ENCODE results near the gene GRM5.

The GRM5 gene

DNA sequence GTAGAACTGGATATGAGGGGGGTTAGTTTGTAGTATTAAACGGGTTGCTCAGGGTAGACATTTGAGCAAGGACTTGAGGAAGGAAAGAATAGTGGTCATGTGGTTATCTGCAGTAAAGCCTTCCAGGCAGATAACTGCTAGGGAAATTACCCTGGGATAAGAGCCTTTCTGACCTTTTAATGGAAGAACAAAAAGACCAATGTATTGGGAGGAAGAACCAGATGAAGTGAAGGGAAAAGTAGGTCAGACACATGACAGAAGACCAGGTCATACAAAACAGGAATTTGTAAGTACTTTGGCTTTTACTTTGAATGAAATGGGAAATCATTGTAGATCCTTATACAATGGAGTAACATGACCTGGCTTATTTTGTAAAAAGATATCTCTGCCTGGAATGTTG lies 486.3 kb downstream of the GRM5 start:
- TF ChIP-seq, protein P1, sequence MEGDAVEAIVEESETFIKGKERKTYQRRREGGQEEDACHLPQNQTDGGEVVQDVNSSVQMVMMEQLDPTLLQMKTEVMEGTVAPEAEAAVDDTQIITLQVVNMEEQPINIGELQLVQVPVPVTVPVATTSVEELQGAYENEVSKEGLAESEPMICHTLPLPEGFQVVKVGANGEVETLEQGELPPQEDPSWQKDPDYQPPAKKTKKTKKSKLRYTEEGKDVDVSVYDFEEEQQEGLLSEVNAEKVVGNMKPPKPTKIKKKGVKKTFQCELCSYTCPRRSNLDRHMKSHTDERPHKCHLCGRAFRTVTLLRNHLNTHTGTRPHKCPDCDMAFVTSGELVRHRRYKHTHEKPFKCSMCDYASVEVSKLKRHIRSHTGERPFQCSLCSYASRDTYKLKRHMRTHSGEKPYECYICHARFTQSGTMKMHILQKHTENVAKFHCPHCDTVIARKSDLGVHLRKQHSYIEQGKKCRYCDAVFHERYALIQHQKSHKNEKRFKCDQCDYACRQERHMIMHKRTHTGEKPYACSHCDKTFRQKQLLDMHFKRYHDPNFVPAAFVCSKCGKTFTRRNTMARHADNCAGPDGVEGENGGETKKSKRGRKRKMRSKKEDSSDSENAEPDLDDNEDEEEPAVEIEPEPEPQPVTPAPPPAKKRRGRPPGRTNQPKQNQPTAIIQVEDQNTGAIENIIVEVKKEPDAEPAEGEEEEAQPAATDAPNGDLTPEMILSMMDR (conservative IDR thresholded peaks at IDR 0.05; ENCODE audit: low read depth, low read length), result no peak
- H3K4me3 ChIP-seq (ENCODE audit: low read depth, low read length), result no peak overlapping the region
- no peak for DNase-seq (ENCODE audit: low read depth)

DNA sequence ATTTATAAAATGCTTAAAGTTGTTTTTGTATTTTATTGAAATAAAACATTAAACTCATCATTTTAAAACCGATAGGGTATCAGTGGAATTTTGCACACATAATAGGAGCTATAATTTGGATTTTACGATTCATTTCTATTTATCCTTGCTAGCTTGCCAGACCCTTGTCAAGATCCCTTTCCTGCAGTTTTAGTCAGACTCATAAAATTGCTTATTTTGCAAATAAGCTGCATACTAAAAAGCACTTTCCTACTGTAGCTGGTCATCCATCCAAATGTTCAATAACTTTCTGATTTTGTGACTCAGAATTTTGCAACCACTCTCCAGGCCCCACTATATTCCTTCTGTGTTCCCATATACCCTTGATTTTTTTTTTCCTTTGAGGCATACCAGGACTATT lies 489.0 kb downstream of the GRM5 start:
- DNase-seq (ENCODE audit: low read depth), result no peak
- H3K4me3 ChIP-seq (ENCODE audit: low read depth, low read length), result no peak overlapping the region
- TF ChIP-seq, protein P1 (conservative IDR thresholded peaks at IDR 0.05; ENCODE audit: low read depth, low read length), result no peak

DNA sequence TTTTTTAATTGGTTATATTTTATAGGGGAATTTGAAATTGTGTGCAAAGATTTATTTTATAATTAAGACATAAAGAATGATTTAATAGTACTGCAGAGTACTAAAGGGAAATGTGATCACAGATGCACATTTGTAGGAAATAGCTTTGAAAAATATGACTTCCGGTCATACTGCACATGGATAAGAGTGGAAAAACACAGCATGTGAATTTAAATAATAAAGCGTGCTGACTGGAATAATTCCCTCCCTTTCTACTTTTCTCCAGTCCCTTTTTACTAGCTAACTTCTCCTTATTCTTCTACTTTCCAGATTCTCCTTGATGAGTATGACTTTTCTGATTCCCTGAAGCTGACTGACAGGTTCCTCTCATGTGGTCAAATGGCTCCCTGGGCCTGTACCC lies 489.9 kb downstream of the GRM5 start:
- no peak overlapping the region for H3K4me3 ChIP-seq (ENCODE audit: low read depth, low read length)
- DNase-seq (ENCODE audit: low read depth), result no peak
- TF ChIP-seq, protein P1 (conservative IDR thresholded peaks at IDR 0.05; ENCODE audit: low read depth, low read length), result no peak

DNA sequence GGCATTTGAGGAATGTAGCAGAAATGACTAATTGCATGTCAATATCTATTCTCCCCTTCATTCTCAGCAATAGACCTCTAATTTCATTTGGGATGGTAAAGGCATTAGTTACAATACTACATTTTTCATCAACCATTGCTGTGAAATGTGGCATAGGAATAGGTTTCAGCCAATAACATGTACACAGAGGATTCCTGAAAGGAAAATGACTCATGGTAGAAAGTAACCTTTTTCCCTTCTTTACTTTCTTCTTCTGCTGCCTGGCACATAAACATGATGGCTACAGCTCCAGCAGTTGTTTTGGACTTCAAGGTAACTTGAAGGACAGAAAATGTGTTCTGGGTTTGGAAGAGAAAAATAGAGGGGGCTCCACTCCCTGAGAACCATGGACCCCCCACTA lies 496.4 kb downstream of the GRM5 start:
- TF ChIP-seq, protein P1 (conservative IDR thresholded peaks at IDR 0.05; ENCODE audit: low read depth, low read length), result no peak
- no peak overlapping the region for H3K4me3 ChIP-seq (ENCODE audit: low read depth, low read length)
- peak; percentile 2 for DNase-seq (ENCODE audit: low read depth)

DNA sequence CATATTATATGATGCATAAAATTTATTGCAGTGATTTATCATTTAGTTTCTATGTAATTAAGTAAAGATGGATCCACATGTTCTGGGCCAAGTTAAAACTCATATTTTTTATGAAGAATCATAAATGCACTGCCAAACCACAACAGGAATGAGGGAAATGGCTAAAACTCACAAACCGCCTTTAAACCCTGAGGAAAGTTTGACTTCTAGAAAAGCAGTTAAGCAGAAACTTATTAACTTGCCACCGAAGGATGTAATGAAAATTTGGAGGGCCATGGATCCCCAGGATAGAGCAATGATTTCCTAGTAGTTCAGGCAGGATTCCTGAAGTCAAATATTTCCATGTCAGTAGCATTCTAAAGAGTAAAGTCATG lies 510.0 kb downstream of the GRM5 start:
- peak; percentile 29 for DNase-seq (ENCODE audit: low read depth)
- no peak overlapping the region for H3K4me3 ChIP-seq (ENCODE audit: low read depth, low read length)
- TF ChIP-seq, protein P1 (conservative IDR thresholded peaks at IDR 0.05; ENCODE audit: low read depth, low read length), result no peak

DNA sequence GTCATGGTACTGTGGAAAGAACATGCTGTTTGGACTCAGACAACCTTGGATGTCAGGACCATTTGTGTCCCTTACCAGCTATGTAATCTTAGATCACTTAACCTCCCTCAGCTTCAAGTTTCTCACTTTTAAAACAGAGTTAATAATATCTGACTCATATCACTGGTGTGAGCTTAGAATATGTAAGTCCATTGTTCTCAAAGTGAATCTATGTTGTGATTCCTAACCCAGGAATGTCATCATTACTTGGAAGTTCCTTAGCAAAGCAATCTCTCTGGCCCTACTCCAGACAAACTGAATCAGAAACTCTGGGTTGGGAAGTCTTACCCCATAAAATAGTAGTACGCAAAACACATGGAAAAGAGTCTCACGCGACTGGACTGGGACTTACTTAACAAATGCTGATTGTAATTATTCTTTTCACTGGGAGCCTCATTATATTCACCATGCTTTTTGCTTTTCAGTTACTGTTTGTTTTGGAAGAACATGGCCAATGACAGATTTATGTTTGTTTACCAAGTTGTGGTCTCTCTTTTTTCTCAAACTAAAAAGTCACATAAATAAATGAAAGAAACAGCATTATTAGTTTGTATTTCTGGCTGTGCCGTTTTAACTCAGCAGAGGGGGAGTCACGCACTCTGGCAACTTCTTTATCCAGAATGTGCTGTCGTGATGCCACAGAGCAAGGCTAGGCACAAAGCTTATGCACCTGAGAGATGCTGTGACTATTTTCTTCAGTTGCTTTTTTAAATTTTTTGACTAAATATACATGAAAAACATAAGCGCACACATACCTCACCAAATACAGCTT lies 510.6 kb downstream of the GRM5 start:
- DNase-seq (ENCODE audit: low read depth), result peak; percentile 89
- H3K4me3 ChIP-seq (ENCODE audit: low read depth, low read length), result no peak overlapping the region
- TF ChIP-seq, protein P1 (conservative IDR thresholded peaks at IDR 0.05; ENCODE audit: low read depth, low read length), result no peak

DNA sequence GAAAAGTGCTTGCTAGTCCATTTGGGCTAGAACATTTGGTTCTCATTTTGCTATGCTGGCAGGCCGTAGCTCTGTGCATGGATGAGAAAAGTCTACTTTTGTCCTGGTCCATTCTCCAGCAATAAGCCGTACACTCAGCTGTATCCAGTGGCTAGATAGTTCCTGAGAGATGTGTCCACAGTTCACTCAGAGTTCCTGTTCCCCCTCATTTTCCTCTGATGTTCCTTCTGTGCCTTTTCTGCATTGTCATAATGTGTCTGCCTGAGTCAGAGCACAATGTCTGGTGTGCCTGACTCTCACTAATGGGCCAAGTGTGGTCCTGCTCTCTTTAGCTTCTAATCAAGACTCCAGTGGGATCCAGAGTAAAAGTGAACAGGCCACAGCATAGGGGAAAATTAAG lies 512.6 kb downstream of the GRM5 start:
- DNase-seq (ENCODE audit: low read depth), result no peak
- TF ChIP-seq, protein P1 (conservative IDR thresholded peaks at IDR 0.05; ENCODE audit: low read depth, low read length), result no peak
- no peak overlapping the region for H3K4me3 ChIP-seq (ENCODE audit: low read depth, low read length)

Measured in choroid plexus epithelial cell (primary cell).